C4-2B (cell line): ENCODE data around the gene MAP7D2.

Experiments used
- CTCF ChIP-seq: fragments of 450-650 bp; conservative IDR thresholded peaks from 2 replicates; pipeline ENCODE4 v1.5.1; 2017; ENCODE audit warnings: mild to moderate bottlenecking
- ZFX ChIP-seq: fragments of 450-650 bp; IDR thresholded peaks from 2 replicates; pipeline ENCODE4 v1.6.1; 2017

DNA sequence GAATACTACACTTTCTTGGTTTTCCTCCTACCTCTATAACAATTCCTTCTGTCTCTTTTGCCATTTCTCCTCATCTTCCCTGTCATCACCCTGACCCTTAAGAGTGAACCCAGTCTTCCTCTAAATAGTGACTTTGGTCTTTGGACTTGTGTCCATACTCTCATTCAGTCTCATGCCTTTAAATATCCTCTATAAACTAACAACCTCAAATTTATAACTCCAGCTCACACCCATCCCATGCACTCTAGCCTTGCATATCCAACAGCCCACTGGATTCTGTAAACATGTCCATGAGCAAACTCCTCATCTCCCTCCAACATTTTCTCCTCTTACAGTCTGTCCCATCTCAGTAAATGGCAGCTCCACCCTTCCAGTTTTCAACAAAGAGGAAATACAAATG lies 140.9 kb downstream of the MAP7D2 start:
- TF ChIP-seq CTCF (no peak), ZFX (no peak)
